ENCODE data around the gene ITIH3. TPM values are rescaled to one million over a fixed set of nuclear protein-coding genes. Genes with fewer than 3 reads are reported as not detected.

ITIH3 gene
- total and polyA plus RNA-seq, 2 of the 8 experiments (the other 6 are each of a cell fraction or from before 2014, with no cell fraction given) = not detected

- no peak for TF ChIP-seq KDM4A (IDR thresholded peaks at IDR 0.05; ENCODE audit: low read depth, low read length, severe bottlenecking)
- no peak for TF ChIP-seq TAF1 (IDR thresholded peaks at IDR 0.05; ENCODE audit: low read depth, low read length)
- TF ChIP-seq, protein P1, sequence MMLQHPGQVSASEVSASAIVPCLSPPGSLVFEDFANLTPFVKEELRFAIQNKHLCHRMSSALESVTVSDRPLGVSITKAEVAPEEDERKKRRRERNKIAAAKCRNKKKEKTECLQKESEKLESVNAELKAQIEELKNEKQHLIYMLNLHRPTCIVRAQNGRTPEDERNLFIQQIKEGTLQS (IDR thresholded peaks at IDR 0.05; ENCODE audit: insufficient read depth, low read depth, low read length) = no peak
- TF ChIP-seq SIN3A (conservative IDR thresholded peaks at IDR 0.05 in 1 of 2, IDR thresholded peaks at IDR 0.05 in 1 of 2; ENCODE audit: low read depth in 1 of 2, low read length in 2 of 2) = no peak
- TF ChIP-seq, protein P2, sequence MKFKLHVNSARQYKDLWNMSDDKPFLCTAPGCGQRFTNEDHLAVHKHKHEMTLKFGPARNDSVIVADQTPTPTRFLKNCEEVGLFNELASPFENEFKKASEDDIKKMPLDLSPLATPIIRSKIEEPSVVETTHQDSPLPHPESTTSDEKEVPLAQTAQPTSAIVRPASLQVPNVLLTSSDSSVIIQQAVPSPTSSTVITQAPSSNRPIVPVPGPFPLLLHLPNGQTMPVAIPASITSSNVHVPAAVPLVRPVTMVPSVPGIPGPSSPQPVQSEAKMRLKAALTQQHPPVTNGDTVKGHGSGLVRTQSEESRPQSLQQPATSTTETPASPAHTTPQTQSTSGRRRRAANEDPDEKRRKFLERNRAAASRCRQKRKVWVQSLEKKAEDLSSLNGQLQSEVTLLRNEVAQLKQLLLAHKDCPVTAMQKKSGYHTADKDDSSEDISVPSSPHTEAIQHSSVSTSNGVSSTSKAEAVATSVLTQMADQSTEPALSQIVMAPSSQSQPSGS (IDR thresholded peaks at IDR 0.05; ENCODE audit: low read length) = no peak
These were observed 15.4 kb upstream of the ITIH3 start (continued) for GRCh38 chr3:52779011-52779836.
